ENCODE results near the gene DDIT3. TPM values are rescaled to one million over a fixed set of nuclear protein-coding genes. Genes with fewer than 3 reads are reported as not detected.
A peak's percentile ranks its signal among the peaks of the same experiment; 100 is the strongest.

Gene DDIT3
- total and polyA plus RNA-seq, 2 experiments from 2014 or later: 33.8 to 44.2 TPM

DNA sequence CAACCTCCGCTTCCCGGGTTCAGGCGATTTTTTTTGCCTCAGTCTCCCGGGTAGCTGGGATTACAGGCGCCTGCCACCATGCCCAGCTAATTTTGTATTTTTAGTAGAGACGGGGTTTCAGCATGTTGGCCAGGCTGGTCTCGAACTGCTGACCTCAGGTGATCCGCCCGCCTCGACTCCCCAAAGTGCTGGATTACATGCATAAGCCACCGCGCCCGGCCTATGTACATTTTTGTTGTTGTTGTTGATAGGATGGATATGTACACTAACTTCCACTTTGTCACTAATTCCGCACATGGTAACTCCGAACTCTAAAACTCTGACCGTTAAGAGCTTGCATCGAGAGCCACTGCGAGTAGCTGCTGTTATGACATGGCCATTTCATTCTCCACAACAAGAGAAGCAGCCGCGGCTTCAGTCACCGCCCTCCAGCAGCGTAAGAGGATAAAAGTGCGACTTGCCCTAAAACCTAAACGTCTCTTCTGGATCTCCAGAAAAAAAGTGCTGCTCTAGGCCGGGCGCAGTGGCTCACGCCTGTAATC is 33.2 kb downstream of the DDIT3 start:
- H3K4me3 ChIP-seq: no peak overlapping the region
- no peak overlapping the region for H3K27ac ChIP-seq
- H3K9me3 ChIP-seq (ENCODE audit: low read depth): no peaks in the 10 kb centered on the region
- no peak for DNase-seq (ENCODE audit: low read depth in 1 of 2, low spot score in 1 of 2)
- no peaks in the 10 kb centered on the region for H3K27me3 ChIP-seq
- peaks cover 14% of the 10 kb centered on the region for H3K36me3 ChIP-seq
- TF ChIP-seq, protein P1, sequence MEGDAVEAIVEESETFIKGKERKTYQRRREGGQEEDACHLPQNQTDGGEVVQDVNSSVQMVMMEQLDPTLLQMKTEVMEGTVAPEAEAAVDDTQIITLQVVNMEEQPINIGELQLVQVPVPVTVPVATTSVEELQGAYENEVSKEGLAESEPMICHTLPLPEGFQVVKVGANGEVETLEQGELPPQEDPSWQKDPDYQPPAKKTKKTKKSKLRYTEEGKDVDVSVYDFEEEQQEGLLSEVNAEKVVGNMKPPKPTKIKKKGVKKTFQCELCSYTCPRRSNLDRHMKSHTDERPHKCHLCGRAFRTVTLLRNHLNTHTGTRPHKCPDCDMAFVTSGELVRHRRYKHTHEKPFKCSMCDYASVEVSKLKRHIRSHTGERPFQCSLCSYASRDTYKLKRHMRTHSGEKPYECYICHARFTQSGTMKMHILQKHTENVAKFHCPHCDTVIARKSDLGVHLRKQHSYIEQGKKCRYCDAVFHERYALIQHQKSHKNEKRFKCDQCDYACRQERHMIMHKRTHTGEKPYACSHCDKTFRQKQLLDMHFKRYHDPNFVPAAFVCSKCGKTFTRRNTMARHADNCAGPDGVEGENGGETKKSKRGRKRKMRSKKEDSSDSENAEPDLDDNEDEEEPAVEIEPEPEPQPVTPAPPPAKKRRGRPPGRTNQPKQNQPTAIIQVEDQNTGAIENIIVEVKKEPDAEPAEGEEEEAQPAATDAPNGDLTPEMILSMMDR (IDR thresholded peaks at IDR 0.05; ENCODE audit: low read depth, low read length): no peak
- H3K4me1 ChIP-seq (ENCODE audit: low read depth): peaks cover 6% of the 10 kb centered on the region

DNA sequence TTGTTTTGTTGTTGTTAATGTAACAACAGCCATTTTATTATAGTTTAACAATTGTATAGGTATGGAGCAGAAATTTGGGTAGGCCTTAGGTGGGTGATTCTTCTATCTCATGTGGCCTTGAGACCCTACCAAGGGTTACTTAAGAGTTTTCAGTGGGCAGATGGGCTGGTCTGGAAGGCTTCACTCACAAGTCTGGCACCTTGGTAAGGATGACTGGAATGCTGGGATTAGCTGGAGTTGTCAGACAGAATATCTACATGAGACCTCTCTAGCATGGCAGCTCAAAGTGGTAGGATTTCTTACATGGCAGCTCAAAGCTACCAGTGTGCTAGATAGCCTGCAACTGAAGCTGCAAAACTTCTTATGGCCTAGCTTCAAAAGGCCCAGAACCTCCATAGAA is 34.6 kb downstream of the DDIT3 start:
- peaks cover 1% of the 10 kb centered on the region for H3K27me3 ChIP-seq
- H3K4me1 ChIP-seq (ENCODE audit: low read depth): peaks cover 6% of the 10 kb centered on the region
- peak overlapping the region; percentile 31 for H3K27ac ChIP-seq
- TF ChIP-seq, protein P1 (IDR thresholded peaks at IDR 0.05; ENCODE audit: low read depth, low read length): no peak
- no peaks in the 10 kb centered on the region for H3K9me3 ChIP-seq (ENCODE audit: low read depth)
- DNase-seq (ENCODE audit: low read depth in 1 of 2, low spot score in 1 of 2): no peak
- peaks cover 5% of the 10 kb centered on the region for H3K36me3 ChIP-seq
- no peak overlapping the region for H3K4me3 ChIP-seq

DNA sequence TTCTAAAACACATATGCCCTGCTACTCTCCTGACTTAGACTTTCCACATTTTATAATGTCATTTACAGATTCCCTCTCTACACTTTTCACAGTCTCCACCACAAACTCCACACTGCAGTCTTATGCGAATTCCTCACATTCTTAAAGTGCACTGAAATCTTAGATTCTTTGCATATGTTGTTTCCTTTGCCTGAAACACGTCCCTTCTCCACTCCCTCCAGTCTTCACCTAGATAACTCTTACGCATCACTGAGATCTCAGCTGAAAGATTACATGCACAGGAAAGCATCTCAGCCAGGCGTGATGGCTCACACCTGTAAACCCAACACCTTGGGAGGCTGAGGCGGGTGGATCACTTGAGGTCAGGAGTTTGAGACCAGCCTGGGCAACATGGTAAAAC is 36.8 kb downstream of the DDIT3 start:
- Histone ChIP-seq H3K27ac (no peak overlapping the region), H3K27me3 (peaks cover 13% of the 10 kb centered on the region), H3K4me3 (no peak overlapping the region), H3K36me3 (no peaks in the 10 kb centered on the region), H3K4me1 (ENCODE audit: low read depth) (peaks cover under 1% of the 10 kb centered on the region), H3K9me3 (ENCODE audit: low read depth) (no peaks in the 10 kb centered on the region)
- peak in 1 of 2 donors; percentile 66 for DNase-seq (ENCODE audit: low read depth in 1 of 2, low spot score in 1 of 2)
- TF ChIP-seq, protein P1 (IDR thresholded peaks at IDR 0.05; ENCODE audit: low read depth, low read length): no peak

DNA sequence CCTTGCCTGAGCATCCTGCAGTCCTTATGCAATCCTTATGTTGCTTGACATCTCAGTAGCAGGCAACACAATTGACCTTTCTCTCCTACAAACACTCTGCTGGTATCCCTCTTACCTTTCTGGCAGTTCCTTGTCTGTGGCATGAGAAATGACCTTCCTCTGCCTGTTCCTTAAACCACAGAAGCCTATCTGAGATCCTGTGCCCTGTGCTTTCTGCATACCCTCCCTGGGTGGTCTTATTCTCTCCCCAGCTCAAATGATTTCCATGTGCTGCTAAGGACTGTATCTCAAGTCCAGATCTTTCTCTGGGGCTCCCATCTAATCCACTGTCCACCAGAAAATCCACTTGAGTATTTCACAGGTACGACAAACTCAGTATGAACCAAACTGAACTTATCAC is 38.6 kb downstream of the DDIT3 start:
- H3K27ac ChIP-seq: no peak overlapping the region
- H3K9me3 ChIP-seq (ENCODE audit: low read depth): no peaks in the 10 kb centered on the region
- H3K36me3 ChIP-seq: no peaks in the 10 kb centered on the region
- H3K4me3 ChIP-seq: no peak overlapping the region
- H3K27me3 ChIP-seq: peaks cover 31% of the 10 kb centered on the region
- H3K4me1 ChIP-seq (ENCODE audit: low read depth): no peaks in the 10 kb centered on the region
- TF ChIP-seq, protein P1 (IDR thresholded peaks at IDR 0.05; ENCODE audit: low read depth, low read length): no peak
- DNase-seq (ENCODE audit: low read depth in 1 of 2, low spot score in 1 of 2): no peak

DNA sequence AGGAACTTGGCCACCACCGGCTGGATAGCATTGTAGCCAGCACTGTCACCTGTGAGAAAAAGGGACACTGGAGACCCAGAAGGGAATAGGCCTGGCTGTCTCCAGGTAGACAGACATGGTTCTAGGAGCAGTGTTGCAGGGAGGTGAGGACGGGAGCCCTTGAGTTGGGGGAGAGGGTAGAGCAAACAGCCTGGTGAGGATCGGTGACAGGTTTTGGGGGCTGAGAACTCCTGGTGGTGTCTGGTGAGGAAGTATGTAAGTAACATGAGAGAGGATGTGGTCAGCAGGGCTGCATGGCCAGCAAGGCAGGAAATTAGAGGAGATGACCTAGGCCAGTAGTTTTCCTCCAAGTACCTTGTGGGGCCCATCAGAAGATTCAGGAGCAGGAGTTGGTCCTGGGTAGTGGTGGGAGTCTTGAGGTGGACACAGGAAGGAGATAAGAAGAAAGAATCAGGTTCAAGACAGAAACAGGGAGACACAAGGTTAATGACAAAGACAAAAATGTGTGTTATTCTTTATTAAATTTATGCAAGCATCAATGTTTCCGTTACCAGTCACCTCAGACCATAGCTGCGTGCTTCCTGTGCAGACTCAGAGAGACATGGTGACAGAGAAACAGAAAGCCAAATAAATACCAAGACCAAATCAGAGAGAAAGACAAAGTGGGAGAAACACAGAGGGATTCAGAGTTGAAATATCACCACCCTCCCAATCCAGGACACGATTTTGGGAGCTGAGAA is 40.8 kb downstream of the DDIT3 start, which contains the start of gene ARHGAP9:
Gene ARHGAP9 (minus strand): TSS at position 491 of the 740 bp plus-strand sequence. CDS start 460 bp downstream, at position 31.
- Histone ChIP-seq H3K36me3 (no peaks in the 10 kb centered on the region), H3K4me1 (ENCODE audit: low read depth) (no peaks in the 10 kb centered on the region), H3K9me3 (ENCODE audit: low read depth) (no peaks in the 10 kb centered on the region), H3K4me3 (no peak within 1 kb of the TSS), H3K27me3 (peaks cover 52% of the 10 kb centered on the region), H3K27ac (no peak within 1 kb of the TSS)
- DNase-seq (ENCODE audit: low read depth in 1 of 2, low spot score in 1 of 2): no peak
- TF ChIP-seq, protein P1 (IDR thresholded peaks at IDR 0.05; ENCODE audit: low read depth, low read length): no peak

Measured in cardiac muscle cell (in vitro differentiated cells and primary cell).